Endothelial cell of umbilical vein (primary cell): ENCODE data around the gene SEMA3A. TPM values are rescaled to one million over a fixed set of nuclear protein-coding genes. Genes with fewer than 3 reads are reported as not detected.

Source experiments
- BruUV-seq: library from RNA; stranded (reverse); fragments of 400-500 nt; replicated peaks from 2 replicates; lab custom pipeline; 2021; lab: Mats Ljungman, UMichigan
- CTCF ChIA-PET: fragments of 300-600, 350-600 bp; sonication (Branson Sonifier 250); formaldehyde crosslinking; loops from one replicate; lab custom pipeline; 2021; ENCODE audit warnings: antibody characterized with exemption, inconsistent platforms; lab: Charles Lee
- POLR2A ChIA-PET: fragments of 300-600, 350-600 bp; sonication (Branson Sonifier 250); formaldehyde crosslinking; loops from one replicate; lab custom pipeline; 2021; ENCODE audit warnings: antibody characterized with exemption, inconsistent platforms; lab: Charles Lee
- DNase-seq: peaks from one replicate; pipeline ENCODE4 v3.0.0-alpha.2; 2011; ENCODE audit warnings: low read depth, low spot score
- FAIRE-seq: peaks from 2 replicates; lab custom pipeline; 2011; peaks lifted over from hg19 to GRCh38; lab: Jason Lieb, UNC
- H2AFZ ChIP-seq: 2 replicates; pipeline ENCODE4 v1.6.0; 2012; ENCODE audit warnings: low read depth, low read length, control low read depth, inconsistent platforms
- H3K27ac ChIP-seq: 2 replicates; pipeline ENCODE4 v1.5.1; 2011; ENCODE audit warnings: low read depth, mild to moderate bottlenecking, control low read depth, low read length, moderate library complexity; ENCODE audit not compliant: insufficient read depth
- H3K27me3 ChIP-seq, 2 experiments: 2 replicates each; pipeline versions ENCODE4 v1.6.0 to v1.6.1; 2011; ENCODE audit warnings: low read length in 2 of 2, mixed read lengths in 1 of 2; ENCODE audit not compliant: control insufficient read depth in 2 of 2, insufficient read depth in 2 of 2
- H3K36me3 ChIP-seq, 2 experiments: 2 replicates in 1 of 2; 3 replicates in 1 of 2; pipeline ENCODE4 v1.5.1; 2011; ENCODE audit warnings: low read length in 2 of 2, mild to moderate bottlenecking in 1 of 2, moderate library complexity in 1 of 2; ENCODE audit not compliant: control insufficient read depth in 2 of 2, insufficient read depth in 2 of 2; ENCODE audit errors: extremely low read depth in 1 of 2
- H3K4me1 ChIP-seq: 3 replicates; pipeline ENCODE4 v1.5.1; 2011; ENCODE audit warnings: mild to moderate bottlenecking, low read length; ENCODE audit not compliant: control insufficient read depth, insufficient read depth; ENCODE audit errors: extremely low read depth
- H3K4me2 ChIP-seq: 2 replicates; pipeline ENCODE4 v1.6.1; 2011; ENCODE audit warnings: low read length, control low read depth, mixed read lengths; ENCODE audit not compliant: insufficient read depth
- H3K4me3 ChIP-seq, 3 experiments: fragments of 200-600 bp in 1 of 3; sonication (generic), shearing (Covaris generic) in 1 of 3; replicated peaks in 1 of 3; 2 replicates each; pipeline ENCODE4 v1.5.1; 2011 to 2016; ENCODE audit warnings: control low read depth in 3 of 3, low read length in 3 of 3, mild to moderate bottlenecking in 2 of 3, inconsistent platforms in 1 of 3, low read depth in 1 of 3, moderate library complexity in 1 of 3; ENCODE audit not compliant: insufficient read depth in 1 of 3
- H3K79me2 ChIP-seq: 2 replicates; pipeline ENCODE4 v1.6.0; 2012; ENCODE audit warnings: low read length, inconsistent platforms; ENCODE audit not compliant: control insufficient read depth, insufficient read depth
- H3K9ac ChIP-seq: replicated peaks from 2 replicates; pipeline ENCODE3; 2011; ENCODE audit warnings: low read length, control low read depth; ENCODE audit not compliant: insufficient read depth; ENCODE audit errors: extremely low read depth
- H3K9me1 ChIP-seq: replicated peaks from 3 replicates; pipeline ENCODE4 v1.6.0; 2011; ENCODE audit warnings: mild to moderate bottlenecking, low read length; ENCODE audit not compliant: control insufficient read depth, insufficient read depth; ENCODE audit errors: extremely low read depth
- H3K9me3 ChIP-seq: replicated peaks from 2 replicates; pipeline ENCODE4 v1.5.1; 2012; ENCODE audit warnings: low read length, inconsistent platforms; ENCODE audit not compliant: control insufficient read depth, insufficient read depth
- H4K20me1 ChIP-seq: replicated peaks from 2 replicates; pipeline ENCODE3; 2011; ENCODE audit warnings: mild to moderate bottlenecking, low read length; ENCODE audit not compliant: control insufficient read depth, insufficient read depth; ENCODE audit errors: extremely low read depth
- CTCF ChIP-seq, 2 donors: IDR thresholded peaks; 1 replicate in 1 of 2; 2 replicates in 1 of 2; pipeline ENCODE4 v1.5.1; 2011; ENCODE audit warnings: low read length in 2 of 2, mild to moderate bottlenecking in 2 of 2, moderate library complexity in 2 of 2, control low read depth in 1 of 2, inconsistent platforms in 1 of 2, low read depth in 1 of 2; ENCODE audit not compliant: insufficient read depth in 1 of 2; ENCODE audit errors: extremely low read depth in 1 of 2
- EZH2 ChIP-seq: IDR thresholded peaks from 2 replicates; pipeline ENCODE4 v1.6.1; 2012; ENCODE audit warnings: borderline replicate concordance, low read depth, mild to moderate bottlenecking, moderate library complexity, low read length, inconsistent platforms; ENCODE audit not compliant: severe bottlenecking
- FOS ChIP-seq: IDR thresholded peaks from 2 replicates; pipeline ENCODE4 v1.6.1; 2011; ENCODE audit warnings: mild to moderate bottlenecking, low read length, moderate library complexity, borderline replicate concordance; ENCODE audit not compliant: insufficient read depth
- GATA2 ChIP-seq: IDR thresholded peaks from 2 replicates; pipeline ENCODE4 v1.7.0; 2011; ENCODE audit warnings: low read depth, mild to moderate bottlenecking, moderate library complexity, mixed read lengths, low read length; ENCODE audit not compliant: insufficient read length, insufficient read depth
- JUN ChIP-seq: IDR thresholded peaks from 2 replicates; pipeline ENCODE4 v1.6.1; 2011; ENCODE audit warnings: borderline replicate concordance, low read depth; ENCODE audit not compliant: insufficient read length, insufficient read depth
- MYC ChIP-seq: IDR thresholded peaks from one replicate; pipeline ENCODE4 v1.6.1; 2011; ENCODE audit warnings: mild to moderate bottlenecking, low read depth, low read length
- POLR2A ChIP-seq: IDR thresholded peaks from 2 replicates; pipeline ENCODE4 v1.6.1; 2012; ENCODE audit warnings: low read depth, mild to moderate bottlenecking, control low read depth, low read length
- POLR2AphosphoS5 ChIP-seq: IDR thresholded peaks from 2 replicates; pipeline ENCODE4 v1.6.1; 2012; ENCODE audit warnings: low read depth, mild to moderate bottlenecking, control low read depth, low read length, moderate library complexity; ENCODE audit not compliant: insufficient read depth
- dilution Hi-C: fragments of 300-500 bp; cut with MboI; formaldehyde crosslinking; loops from one replicate; pipeline ENCODE4 v1.15.0; 2019; ENCODE audit warnings: low sequenced_read_pairs; ENCODE audit not compliant: extremely low pct_ligation_motif_present
- intact Hi-C: fragments of 100-400 bp; cut with micrococcal nuclease; formaldehyde crosslinking; loops from one replicate; pipeline ENCODE4 v1.10.0; 2022
- polyA plus RNA-seq, 4 experiments: library from polyadenylated mRNA; depleted of rRNA in 3 of 4; stranded (reverse) in 3 of 4; unstranded in 1 of 4; fragments of >200 nt; gene quantifications; 2 replicates each; pipeline versions ENCODE4 v1.2.1 to v1.2.3, GENCODE V29; 2011 to 2012; ENCODE audit warnings: missing spikeins in 1 of 4
- total RNA-seq: library from RNA; stranded (reverse); gene quantifications from 2 replicates; pipeline ENCODE4 v1.2.3, GENCODE V29; 2021
- TF ChIP-seq, protein P1 (sequence below): IDR thresholded peaks from 2 replicates; pipeline ENCODE4 v1.6.1; 2011; ENCODE audit not compliant: insufficient read depth, insufficient read length

SEMA3A gene
- total and polyA plus RNA-seq, 2 donors (not counting 3 experiments of a cell fraction or from before 2014, with no cell fraction given): 0.68 to 1.2 TPM

- Histone ChIP-seq H3K4me2 (no peak overlapping the region), H3K79me2 (no peaks in the 10 kb centered on the region), H3K4me1 (peaks cover 13% of the 10 kb centered on the region), H3K4me3 (no peak overlapping the region), H3K27ac (no peak overlapping the region), H3K9ac (no peak overlapping the region), H4K20me1 (no peaks in the 10 kb centered on the region), H3K9me1 (no peaks in the 10 kb centered on the region), H3K36me3 (no peaks in the 10 kb centered on the region), H2AFZ (no peak overlapping the region), H3K27me3 (no peaks in the 10 kb centered on the region), H3K9me3 (no peaks in the 10 kb centered on the region)
- BruUV-seq: no TSS peak
- dilution Hi-C loops: no loop called here
- FAIRE-seq (no peak), DNase-seq (no peak)
- no peak for TF ChIP-seq POLR2AphosphoS5
- no peak for TF ChIP-seq FOS
- TF ChIP-seq, protein P1, sequence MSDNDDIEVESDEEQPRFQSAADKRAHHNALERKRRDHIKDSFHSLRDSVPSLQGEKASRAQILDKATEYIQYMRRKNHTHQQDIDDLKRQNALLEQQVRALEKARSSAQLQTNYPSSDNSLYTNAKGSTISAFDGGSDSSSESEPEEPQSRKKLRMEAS: no peak
- TF ChIP-seq CTCF (IDR thresholded peaks at IDR 0.05; ENCODE audit: extremely low read depth in 1 of 2, insufficient read depth in 1 of 2, low read depth in 1 of 2, low read length in 2 of 2): no peak
- no peak for TF ChIP-seq JUN
- no peak for TF ChIP-seq EZH2
- TF ChIP-seq MYC: no peak
- TF ChIP-seq POLR2A: no peak
- TF ChIP-seq GATA2: no peak
- intact Hi-C loops: no loop called here
- ChIA-PET CTCF (no interaction called here), POLR2A (no interaction called here)
These were observed 155.2 kb downstream of the SEMA3A start for GRCh38 chr7:84039432-84039831.
